Glutamatergic neuron (in vitro differentiated cells): ENCODE data around the gene DLG4. TPM values are rescaled to one million over a fixed set of nuclear protein-coding genes. Genes with fewer than 3 reads are reported as not detected.

Source experiments
- DNase-seq: peaks from one replicate; pipeline ENCODE4 v3.0.0; 2022
- H3K27ac Mint-ChIP-seq: one replicate; pipeline ENCODE4 v1.8.0; 2020; ENCODE audit warnings: mild to moderate bottlenecking, mixed read lengths, inconsistent platforms; ENCODE audit not compliant: unreplicated experiment
- H3K27me3 Mint-ChIP-seq: one replicate; pipeline ENCODE4 v1.8.0; 2020; ENCODE audit warnings: mild to moderate bottlenecking, moderate library complexity, mixed read lengths, inconsistent platforms; ENCODE audit not compliant: unreplicated experiment
- H3K36me3 Mint-ChIP-seq: one replicate; pipeline ENCODE4 v1.8.0; 2020; ENCODE audit warnings: mild to moderate bottlenecking, mixed read lengths, inconsistent platforms; ENCODE audit not compliant: unreplicated experiment
- H3K4me1 Mint-ChIP-seq: one replicate; pipeline ENCODE4 v1.8.0; 2020; ENCODE audit warnings: mild to moderate bottlenecking, low read depth, mixed read lengths, inconsistent platforms; ENCODE audit not compliant: unreplicated experiment
- H3K4me3 Mint-ChIP-seq: one replicate; pipeline ENCODE4 v1.8.0; 2020; ENCODE audit warnings: mild to moderate bottlenecking, mixed read lengths, inconsistent platforms; ENCODE audit not compliant: unreplicated experiment
- H3K9me3 Mint-ChIP-seq: one replicate; pipeline ENCODE4 v1.8.0; 2020; ENCODE audit warnings: mild to moderate bottlenecking, moderate library complexity, mixed read lengths, inconsistent platforms; ENCODE audit not compliant: unreplicated experiment
- CTCF ChIP-seq: fragments of 200-600 bp; sonication (generic); IDR thresholded peaks from one replicate; pipeline ENCODE4 v1.5.0; 2021; ENCODE audit not compliant: partially characterized antibody, unreplicated experiment
- total RNA-seq: library from RNA; stranded (reverse); fragmentation: NEBNext Ultra II Directional; extraction: Animal tissue kit (Norgen Biotek cat#: 25700); gene quantifications from one replicate; pipeline ENCODE4 v1.2.1, GENCODE V29; 2021; ENCODE audit not compliant: unreplicated experiment

Gene DLG4
- total RNA-seq, 1 donor from 2014 or later = 157 TPM

GRCh38 chr17:7215136-7215638, 4.4 kb downstream of the DLG4 start:
- H3K27me3 Mint-ChIP-seq = peaks cover 23% of the 10 kb centered on the region
- peak overlapping the region; percentile 44 for H3K27ac Mint-ChIP-seq
- H3K9me3 Mint-ChIP-seq = peaks cover 10% of the 10 kb centered on the region
- peaks cover 47% of the 10 kb centered on the region for H3K4me1 Mint-ChIP-seq
- H3K4me3 Mint-ChIP-seq = peak overlapping the region; percentile 92
- H3K36me3 Mint-ChIP-seq = no peaks in the 10 kb centered on the region
- TF ChIP-seq CTCF = no peak
- DNase-seq = no peak

- DNase-seq = peak; percentile 100
- Mint-ChIP-seq H3K27ac (peak overlapping the region; percentile 98), H3K4me1 (peaks cover 46% of the 10 kb centered on the region), H3K27me3 (peaks cover 23% of the 10 kb centered on the region), H3K9me3 (peaks cover 10% of the 10 kb centered on the region), H3K4me3 (peak overlapping the region; percentile 92), H3K36me3 (no peaks in the 10 kb centered on the region)
- TF ChIP-seq CTCF = peak; percentile 47
Measured at GRCh38 chr17:7214300-7215135, 5.1 kb downstream of the DLG4 start.

- Mint-ChIP-seq H3K9me3 (peaks cover 6% of the 10 kb centered on the region), H3K4me3 (peak overlapping the region; percentile 92), H3K27me3 (peaks cover 21% of the 10 kb centered on the region)
Measured at GRCh38 chr17:7213895-7214299, 5.7 kb downstream of the DLG4 start.

GRCh38 chr17:7211491-7212273, 8.0 kb downstream of the DLG4 start:
- Mint-ChIP-seq H3K27ac (peak overlapping the region; percentile 39), H3K36me3 (no peaks in the 10 kb centered on the region), H3K4me3 (peak overlapping the region; percentile 85), H3K4me1 (peaks cover 45% of the 10 kb centered on the region), H3K9me3 (peaks cover 9% of the 10 kb centered on the region), H3K27me3 (peaks cover 24% of the 10 kb centered on the region)
- no peak for TF ChIP-seq CTCF
- no peak for DNase-seq

More at GRCh38 chr17:7213895-7214299, 5.7 kb downstream of the DLG4 start:
- peak; percentile 77 for TF ChIP-seq CTCF
- Mint-ChIP-seq H3K27ac (peak overlapping the region; percentile 98), H3K4me1 (peaks cover 44% of the 10 kb centered on the region), H3K36me3 (no peaks in the 10 kb centered on the region)
- DNase-seq = peak; percentile 96
